HUES6 (cell line): Measurements from ENCODE around the gene SNORC.

Experiments
- H3K27ac ChIP-seq: 2 replicates; pipeline ENCODE4 v1.7.0; 2013; ENCODE audit warnings: low read depth, mild to moderate bottlenecking, low read length, inconsistent platforms
- H3K27me3 ChIP-seq: 2 replicates; pipeline ENCODE4 v1.6.1; 2013; ENCODE audit warnings: low read length; ENCODE audit not compliant: control insufficient read depth, insufficient read depth
- H3K36me3 ChIP-seq: 2 replicates; pipeline ENCODE4 v1.6.1; 2013; ENCODE audit warnings: low read length; ENCODE audit not compliant: control insufficient read depth, insufficient read depth
- H3K4me1 ChIP-seq: 2 replicates; pipeline ENCODE4 v1.6.1; 2013; ENCODE audit warnings: low read length; ENCODE audit not compliant: control insufficient read depth, insufficient read depth
- H3K4me3 ChIP-seq: 2 replicates; pipeline ENCODE4 v1.5.1; 2013; ENCODE audit warnings: low read depth, low read length
- H3K9ac ChIP-seq: one replicate; pipeline ENCODE4 v1.6.1; 2013; ENCODE audit warnings: mild to moderate bottlenecking, low read length
- H3K9me3 ChIP-seq: 2 replicates; pipeline ENCODE4 v1.6.1; 2013; ENCODE audit warnings: low read depth, low read length; ENCODE audit not compliant: control insufficient read depth, insufficient read depth

SNORC gene

GRCh38 chr2:232884001-232884421 lies 13.9 kb downstream of the SNORC start:
- H3K27ac ChIP-seq: no peak overlapping the region
- no peaks in the 10 kb centered on the region for H3K9me3 ChIP-seq
- no peaks in the 10 kb centered on the region for H3K27me3 ChIP-seq
- no peak overlapping the region for H3K9ac ChIP-seq
- H3K36me3 ChIP-seq: no peaks in the 10 kb centered on the region
- no peak overlapping the region for H3K4me3 ChIP-seq
- no peaks in the 10 kb centered on the region for H3K4me1 ChIP-seq

- no peak overlapping the region for H3K27ac ChIP-seq
- H3K9me3 ChIP-seq: no peaks in the 10 kb centered on the region
- H3K4me1 ChIP-seq: no peaks in the 10 kb centered on the region
- H3K4me3 ChIP-seq: no peak overlapping the region
- H3K27me3 ChIP-seq: no peaks in the 10 kb centered on the region
- H3K36me3 ChIP-seq: no peaks in the 10 kb centered on the region
- no peak overlapping the region for H3K9ac ChIP-seq
Measured at GRCh38 chr2:232884549-232885263, 14.6 kb downstream of the SNORC start.

GRCh38 chr2:232885264-232885961 lies 15.3 kb downstream of the SNORC start:
- H3K4me1 ChIP-seq: peaks cover 2% of the 10 kb centered on the region
- H3K27me3 ChIP-seq: no peaks in the 10 kb centered on the region
- H3K4me3 ChIP-seq: no peak overlapping the region
- H3K27ac ChIP-seq: no peak overlapping the region
- H3K9me3 ChIP-seq: no peaks in the 10 kb centered on the region
- H3K9ac ChIP-seq: no peak overlapping the region
- H3K36me3 ChIP-seq: no peaks in the 10 kb centered on the region

GRCh38 chr2:232886176-232886575 lies 16.1 kb downstream of the SNORC start:
- Histone ChIP-seq H3K9ac (no peak overlapping the region), H3K4me3 (no peak overlapping the region), H3K36me3 (no peaks in the 10 kb centered on the region), H3K9me3 (no peaks in the 10 kb centered on the region), H3K27ac (no peak overlapping the region), H3K27me3 (no peaks in the 10 kb centered on the region), H3K4me1 (peaks cover 10% of the 10 kb centered on the region)

- peaks cover 14% of the 10 kb centered on the region for H3K4me1 ChIP-seq
- H3K27ac ChIP-seq: no peak overlapping the region
- H3K4me3 ChIP-seq: no peak overlapping the region
- no peaks in the 10 kb centered on the region for H3K36me3 ChIP-seq
- H3K9ac ChIP-seq: no peak overlapping the region
- H3K27me3 ChIP-seq: no peaks in the 10 kb centered on the region
- H3K9me3 ChIP-seq: no peaks in the 10 kb centered on the region
Measured at GRCh38 chr2:232886632-232887031, 16.6 kb downstream of the SNORC start.

- Histone ChIP-seq H3K27ac (no peak overlapping the region), H3K9me3 (no peaks in the 10 kb centered on the region), H3K27me3 (no peaks in the 10 kb centered on the region), H3K36me3 (no peaks in the 10 kb centered on the region), H3K4me1 (peaks cover 16% of the 10 kb centered on the region), H3K4me3 (no peak overlapping the region), H3K9ac (peak overlapping the region; percentile 11)
Measured at GRCh38 chr2:232887171-232887850, 17.2 kb downstream of the SNORC start.

- Histone ChIP-seq H3K4me3 (no peak overlapping the region), H3K27ac (no peak overlapping the region), H3K4me1 (peaks cover 16% of the 10 kb centered on the region), H3K9me3 (no peaks in the 10 kb centered on the region), H3K27me3 (no peaks in the 10 kb centered on the region), H3K9ac (no peak overlapping the region), H3K36me3 (no peaks in the 10 kb centered on the region)
Measured at GRCh38 chr2:232888099-232888836, 18.2 kb downstream of the SNORC start.

GRCh38 chr2:232888839-232889529 lies 18.9 kb downstream of the SNORC start:
- Histone ChIP-seq H3K36me3 (no peaks in the 10 kb centered on the region), H3K4me1 (peaks cover 16% of the 10 kb centered on the region), H3K27ac (no peak overlapping the region), H3K9me3 (no peaks in the 10 kb centered on the region), H3K27me3 (no peaks in the 10 kb centered on the region), H3K9ac (no peak overlapping the region), H3K4me3 (no peak overlapping the region)

- no peak overlapping the region for H3K27ac ChIP-seq
- H3K4me3 ChIP-seq: no peak overlapping the region
- H3K4me1 ChIP-seq: peaks cover 16% of the 10 kb centered on the region
- H3K9me3 ChIP-seq: no peaks in the 10 kb centered on the region
- H3K36me3 ChIP-seq: no peaks in the 10 kb centered on the region
- no peaks in the 10 kb centered on the region for H3K27me3 ChIP-seq
- H3K9ac ChIP-seq: no peak overlapping the region
Measured at GRCh38 chr2:232889876-232890401, 19.9 kb downstream of the SNORC start.

GRCh38 chr2:232890536-232890895 lies 20.5 kb downstream of the SNORC start:
- H3K4me1 ChIP-seq: peaks cover 16% of the 10 kb centered on the region
- H3K9me3 ChIP-seq: no peaks in the 10 kb centered on the region
- H3K27ac ChIP-seq: no peak overlapping the region
- no peaks in the 10 kb centered on the region for H3K27me3 ChIP-seq
- H3K36me3 ChIP-seq: no peaks in the 10 kb centered on the region
- H3K9ac ChIP-seq: no peak overlapping the region
- peak overlapping the region; percentile 16 for H3K4me3 ChIP-seq
